BE2C (cell line): ENCODE results near the gene C5orf15.

Experiments
- DNase-seq: peaks from one replicate; pipeline ENCODE4 v3.0.0-alpha.2; 2020
- H3K27me3 ChIP-seq: fragments of 250-450 bp; sonication (Bioruptor Pico); 2 replicates; pipeline ENCODE4 v1.5.1; 2020; ENCODE audit warnings: mild to moderate bottlenecking
- H3K36me3 ChIP-seq: fragments of 250-450 bp; sonication (Bioruptor Pico); 2 replicates; pipeline ENCODE4 v1.5.1; 2020; ENCODE audit warnings: mild to moderate bottlenecking
- H3K4me1 ChIP-seq: fragments of 250-450 bp; sonication (Bioruptor Pico); 2 replicates; pipeline ENCODE4 v1.5.1; 2020
- H3K4me3 ChIP-seq: 2 replicates; pipeline ENCODE4 v1.5.1; 2011; ENCODE audit warnings: low read depth, low read length
- H3K9me3 ChIP-seq: fragments of 250-450 bp; sonication (Bioruptor Pico); 2 replicates; pipeline ENCODE4 v1.5.1; 2020
- CTCF ChIP-seq: IDR thresholded peaks from 2 replicates; pipeline ENCODE4 v1.5.1; 2012; ENCODE audit warnings: mild to moderate bottlenecking, low read depth, low read length

C5orf15 gene

GRCh38 chr5:134000091-134000511 is 31.7 kb upstream of the C5orf15 start:
- Histone ChIP-seq H3K36me3 (peaks cover 40% of the 10 kb centered on the region), H3K4me3 (no peak overlapping the region), H3K4me1 (peaks cover 13% of the 10 kb centered on the region), H3K27me3 (no peaks in the 10 kb centered on the region), H3K9me3 (no peaks in the 10 kb centered on the region)
- TF ChIP-seq CTCF = no peak
- DNase-seq = no peak

GRCh38 chr5:133998807-133999206 is 30.4 kb upstream of the C5orf15 start:
- peaks cover 13% of the 10 kb centered on the region for H3K4me1 ChIP-seq
- no peak for DNase-seq
- H3K9me3 ChIP-seq = no peaks in the 10 kb centered on the region
- H3K4me3 ChIP-seq = no peak overlapping the region
- no peaks in the 10 kb centered on the region for H3K27me3 ChIP-seq
- no peak for TF ChIP-seq CTCF
- H3K36me3 ChIP-seq = peaks cover 34% of the 10 kb centered on the region

GRCh38 chr5:133998042-133998441 is 29.6 kb upstream of the C5orf15 start:
- no peak for TF ChIP-seq CTCF
- Histone ChIP-seq H3K4me1 (peaks cover 13% of the 10 kb centered on the region), H3K27me3 (no peaks in the 10 kb centered on the region), H3K36me3 (peaks cover 36% of the 10 kb centered on the region), H3K4me3 (no peak overlapping the region), H3K9me3 (no peaks in the 10 kb centered on the region)
- no peak for DNase-seq

- Histone ChIP-seq H3K27me3 (no peaks in the 10 kb centered on the region), H3K9me3 (no peaks in the 10 kb centered on the region), H3K4me1 (peaks cover 8% of the 10 kb centered on the region), H3K4me3 (no peak overlapping the region), H3K36me3 (peaks cover 37% of the 10 kb centered on the region)
- TF ChIP-seq CTCF = peak; percentile 87
- DNase-seq = no peak
Measured at GRCh38 chr5:133996683-133997252, 28.3 kb upstream of the C5orf15 start.

GRCh38 chr5:133995883-133996563 is 27.6 kb upstream of the C5orf15 start:
- H3K36me3 ChIP-seq = peaks cover 39% of the 10 kb centered on the region
- H3K4me1 ChIP-seq = peaks cover 8% of the 10 kb centered on the region
- DNase-seq = peak; percentile 29
- TF ChIP-seq CTCF = no peak
- no peak overlapping the region for H3K4me3 ChIP-seq
- no peaks in the 10 kb centered on the region for H3K9me3 ChIP-seq
- no peaks in the 10 kb centered on the region for H3K27me3 ChIP-seq

GRCh38 chr5:133995341-133995740 is 26.9 kb upstream of the C5orf15 start:
- no peaks in the 10 kb centered on the region for H3K27me3 ChIP-seq
- H3K36me3 ChIP-seq = peaks cover 39% of the 10 kb centered on the region
- peaks cover 8% of the 10 kb centered on the region for H3K4me1 ChIP-seq
- no peak for DNase-seq
- H3K4me3 ChIP-seq = no peak overlapping the region
- no peak for TF ChIP-seq CTCF
- no peaks in the 10 kb centered on the region for H3K9me3 ChIP-seq
